Right hindlimb (tissue), 1 donor: ENCODE data around the gene BFSP1.

Experiments
- DNase-seq: peaks from one replicate; pipeline ENCODE4 v3.0.0-alpha.2; 2018

BFSP1 gene

GRCh38 chr20:17460119-17460518, 71.1 kb downstream of the BFSP1 start:
- DNase-seq: no peak

GRCh38 chr20:17457588-17458190, 73.5 kb downstream of the BFSP1 start:
- DNase-seq: no peak

GRCh38 chr20:17457079-17457478, 74.1 kb downstream of the BFSP1 start:
- DNase-seq: no peak

- DNase-seq: peak; percentile 63
These were observed 74.9 kb downstream of the BFSP1 start for GRCh38 chr20:17456279-17456678.

GRCh38 chr20:17453592-17453991, 77.6 kb downstream of the BFSP1 start:
- no peak for DNase-seq

- DNase-seq: no peak
These were observed 78.7 kb downstream of the BFSP1 start for GRCh38 chr20:17452441-17452840.

GRCh38 chr20:17449031-17449430, 82.1 kb downstream of the BFSP1 start:
- no peak for DNase-seq

- no peak for DNase-seq
These were observed 83.1 kb downstream of the BFSP1 start for GRCh38 chr20:17448071-17448470.

- DNase-seq: no peak
These were observed 85.0 kb downstream of the BFSP1 start for GRCh38 chr20:17446171-17446570.

GRCh38 chr20:17445543-17445942, 85.6 kb downstream of the BFSP1 start:
- DNase-seq: no peak

GRCh38 chr20:17444091-17444490, 87.1 kb downstream of the BFSP1 start:
- DNase-seq: no peak
